OCI-LY7 (cell line): Measurements from ENCODE around the gene PPP1CA. TPM values are rescaled to one million over a fixed set of nuclear protein-coding genes. Genes with fewer than 3 reads are reported as not detected.
A peak's percentile ranks its signal among the peaks of the same experiment; 100 is the strongest.

Experiments used
- BruUV-seq: library from RNA; stranded (reverse); fragments of 400-500 nt; replicated peaks from 2 replicates; lab custom pipeline; 2021; lab: Mats Ljungman, UMichigan
- CTCF ChIA-PET: fragments of 300-600 bp; sonication (Branson Sonifier 250); formaldehyde crosslinking; loops from one replicate; lab custom pipeline; 2022; ENCODE audit warnings: antibody characterized with exemption; ENCODE audit not compliant: unreplicated experiment; lab: Charles Lee
- POLR2A ChIA-PET: fragments of 300-600 bp; sonication (Branson Sonifier 250); formaldehyde crosslinking; loops from one replicate; lab custom pipeline; 2022; ENCODE audit warnings: antibody characterized with exemption; lab: Charles Lee
- DNase-seq: peaks from one replicate; pipeline ENCODE4 v3.0.0-alpha.2; 2015; ENCODE audit warnings: low spot score
- H2AFZ ChIP-seq: fragments of 200-600 bp; sonication (generic), shearing (Covaris generic); 2 replicates; pipeline ENCODE4 v1.6.1; 2014; ENCODE audit warnings: mild to moderate bottlenecking, antibody characterized with exemption, low read length, moderate library complexity
- H3K27ac ChIP-seq: fragments of 200-600 bp; sonication (generic); 2 replicates; pipeline ENCODE4 v1.5.1; 2014; ENCODE audit warnings: mixed run types, low read depth, mild to moderate bottlenecking, moderate library complexity, low read length, inconsistent platforms; ENCODE audit not compliant: poor library complexity, severe bottlenecking
- H3K36me3 ChIP-seq: fragments of 200-600 bp; sonication (generic); 2 replicates; pipeline ENCODE4 v1.6.1; 2014; ENCODE audit warnings: mild to moderate bottlenecking, antibody characterized with exemption, low read length, moderate library complexity, mixed read lengths; ENCODE audit not compliant: insufficient read depth
- H3K4me1 ChIP-seq: fragments of 200-600 bp; sonication (generic); 2 replicates; pipeline ENCODE4 v1.5.1; 2014; ENCODE audit warnings: mild to moderate bottlenecking, low read length; ENCODE audit not compliant: insufficient read depth, poor library complexity, severe bottlenecking
- H3K4me2 ChIP-seq: fragments of 200-600 bp; sonication (generic); 2 replicates; pipeline ENCODE4 v1.6.1; 2014; ENCODE audit warnings: mild to moderate bottlenecking, low read length
- H3K4me3 ChIP-seq: fragments of 200-600 bp; sonication (generic); 2 replicates; pipeline ENCODE4 v1.5.1; 2014; ENCODE audit warnings: mild to moderate bottlenecking, low read depth, low read length; ENCODE audit not compliant: poor library complexity, severe bottlenecking
- H3K79me2 ChIP-seq: fragments of 200-600 bp; sonication (generic); 2 replicates; pipeline ENCODE4 v1.6.1; 2016; ENCODE audit warnings: low read depth, mild to moderate bottlenecking, low read length, moderate library complexity, mixed read lengths; ENCODE audit not compliant: insufficient read depth
- H3K9me2 ChIP-seq: fragments of 200-600 bp; sonication (generic); 2 replicates; pipeline ENCODE4 v1.6.1; 2016; ENCODE audit warnings: mild to moderate bottlenecking, low read length, mixed read lengths; ENCODE audit not compliant: insufficient read depth
- H3K9me3 ChIP-seq: fragments of 200-600 bp; sonication (generic); 2 replicates; pipeline ENCODE4 v1.6.1; 2014; ENCODE audit warnings: mild to moderate bottlenecking, mixed run types, low read length, mixed read lengths
- H4K20me1 ChIP-seq: fragments of 200-600 bp; sonication (generic); 2 replicates; pipeline ENCODE4 v1.6.1; 2014; ENCODE audit warnings: mild to moderate bottlenecking, antibody characterized with exemption, low read length, moderate library complexity, mixed read lengths; ENCODE audit not compliant: insufficient read depth
- EZH2phosphoT487 ChIP-seq: fragments of 200-600 bp; sonication (generic); IDR thresholded peaks from 2 replicates; pipeline ENCODE4 v1.6.1; 2018; ENCODE audit warnings: low read depth, borderline replicate concordance, mild to moderate bottlenecking, mixed run types, antibody characterized with exemption, low read length, moderate library complexity, mixed read lengths
- intact Hi-C: fragments of 100-400 bp; cut with micrococcal nuclease; formaldehyde crosslinking; loops from one replicate; pipeline ENCODE4 v1.10.0; 2022; ENCODE audit not compliant: unreplicated experiment
- total RNA-seq, 2 experiments: library from RNA; depleted of rRNA in 1 of 2; stranded (reverse); fragments of >200 nt in 1 of 2; shearing (Covaris generic) in 1 of 2; gene quantifications; 2 replicates each; pipeline ENCODE4 v1.2.3, GENCODE V29; 2014 to 2022
- TF ChIP-seq, protein P1 (sequence below): fragments of 200-600 bp; sonication (generic); conservative IDR thresholded peaks from 2 replicates; pipeline ENCODE4 v1.5.1; 2014; ENCODE audit warnings: mild to moderate bottlenecking, antibody characterized with exemption, low read length, moderate library complexity, mixed read lengths

The PPP1CA gene
- total RNA-seq, 2 experiments from 2014 or later = 210 to 311 TPM

DNA sequence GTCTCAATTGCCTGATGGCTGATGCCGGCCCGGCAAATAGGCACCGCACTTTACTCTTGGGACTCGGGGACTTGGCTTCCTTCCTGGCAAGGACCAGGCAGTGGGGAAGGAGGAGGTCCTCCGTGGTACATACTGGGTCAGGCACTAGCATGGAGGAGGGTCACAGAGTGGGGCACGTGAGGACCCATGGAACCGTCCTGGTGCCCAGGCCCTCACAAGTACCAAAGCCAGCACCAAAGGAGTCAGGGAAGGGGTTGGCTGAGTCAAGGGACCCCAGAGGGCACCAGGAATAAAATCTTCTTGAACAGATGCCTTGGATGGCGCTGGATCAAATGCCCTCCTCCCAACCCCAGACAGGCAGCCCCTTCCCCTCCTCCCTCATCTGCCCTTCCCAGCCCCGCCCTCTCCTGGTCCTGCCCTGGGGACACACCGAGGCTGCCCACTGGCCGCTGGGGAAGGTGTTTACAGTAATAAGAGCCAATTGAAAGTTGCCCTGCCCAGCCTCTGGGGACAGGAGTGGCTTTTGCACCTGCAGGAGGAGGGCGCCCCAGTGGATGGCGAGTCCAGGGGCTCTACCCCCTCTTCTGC lies 8.2 kb upstream of the PPP1CA start:
- no peak for TF ChIP-seq EZH2phosphoT487
- TF ChIP-seq, protein P1, sequence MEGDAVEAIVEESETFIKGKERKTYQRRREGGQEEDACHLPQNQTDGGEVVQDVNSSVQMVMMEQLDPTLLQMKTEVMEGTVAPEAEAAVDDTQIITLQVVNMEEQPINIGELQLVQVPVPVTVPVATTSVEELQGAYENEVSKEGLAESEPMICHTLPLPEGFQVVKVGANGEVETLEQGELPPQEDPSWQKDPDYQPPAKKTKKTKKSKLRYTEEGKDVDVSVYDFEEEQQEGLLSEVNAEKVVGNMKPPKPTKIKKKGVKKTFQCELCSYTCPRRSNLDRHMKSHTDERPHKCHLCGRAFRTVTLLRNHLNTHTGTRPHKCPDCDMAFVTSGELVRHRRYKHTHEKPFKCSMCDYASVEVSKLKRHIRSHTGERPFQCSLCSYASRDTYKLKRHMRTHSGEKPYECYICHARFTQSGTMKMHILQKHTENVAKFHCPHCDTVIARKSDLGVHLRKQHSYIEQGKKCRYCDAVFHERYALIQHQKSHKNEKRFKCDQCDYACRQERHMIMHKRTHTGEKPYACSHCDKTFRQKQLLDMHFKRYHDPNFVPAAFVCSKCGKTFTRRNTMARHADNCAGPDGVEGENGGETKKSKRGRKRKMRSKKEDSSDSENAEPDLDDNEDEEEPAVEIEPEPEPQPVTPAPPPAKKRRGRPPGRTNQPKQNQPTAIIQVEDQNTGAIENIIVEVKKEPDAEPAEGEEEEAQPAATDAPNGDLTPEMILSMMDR = no peak
- H4K20me1 ChIP-seq = no peaks in the 10 kb centered on the region
- H2AFZ ChIP-seq = no peak overlapping the region
- H3K4me2 ChIP-seq = peak overlapping the region; percentile 73
- no TSS peak for BruUV-seq
- H3K4me1 ChIP-seq = peaks cover 86% of the 10 kb centered on the region
- H3K9me3 ChIP-seq = no peaks in the 10 kb centered on the region
- H3K36me3 ChIP-seq = peaks cover 47% of the 10 kb centered on the region
- CTCF ChIA-PET = no interaction called here
- DNase-seq = peak; percentile 82
- intact Hi-C loops = loop anchor here (2.0 to 10.0 kb wide), 4 partner anchors 27 to 235 kb away; partner anchors contain the start of genes PTPRCAP and TMEM134
- H3K27ac ChIP-seq = peak overlapping the region; percentile 97
- peaks cover 24% of the 10 kb centered on the region; the same call in 1 of the 2 replicates for H3K79me2 ChIP-seq
- H3K4me3 ChIP-seq = peak overlapping the region; percentile 79
- POLR2A ChIA-PET = interaction anchor here (0.9 kb wide), 1 partner anchor 18 kb away, joined by 3 read pairs; the partner anchor contains the start of gene RAD9A
- no peaks in the 10 kb centered on the region for H3K9me2 ChIP-seq

DNA sequence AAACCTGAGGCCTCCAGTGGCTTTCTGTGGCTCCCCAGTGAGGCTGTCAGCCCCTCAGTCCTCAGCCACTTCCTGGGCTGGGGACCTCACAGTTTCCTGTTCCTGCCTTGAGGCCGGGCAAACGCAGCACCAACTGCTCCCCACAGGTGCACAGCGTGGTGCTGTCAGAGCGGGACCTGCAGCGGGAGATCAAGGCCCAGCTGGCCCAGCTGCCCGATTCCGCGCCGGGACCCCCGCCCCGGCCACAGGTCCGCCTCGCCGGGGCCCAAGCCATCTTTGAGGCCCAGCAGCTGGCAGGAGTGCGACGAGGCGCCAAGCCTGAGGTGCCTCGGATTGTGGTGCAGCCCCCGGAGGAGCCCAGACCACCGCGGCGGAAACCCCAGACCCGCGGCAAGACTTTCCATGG lies 7.6 kb upstream of the PPP1CA start:
- H3K27ac ChIP-seq = peak overlapping the region; percentile 97
- CTCF ChIA-PET = interaction anchor here (0.6 kb wide), 1 partner anchor 141 kb away, joined by 3 read pairs; no protein-coding TSS in a partner anchor
- intact Hi-C loops = loop anchor here (2.0 to 10.0 kb wide), 4 partner anchors 28 to 236 kb away; partner anchors contain the start of genes PTPRCAP and TMEM134
- peak overlapping the region; percentile 73 for H3K4me2 ChIP-seq
- POLR2A ChIA-PET = interaction anchor here (0.6 to 1.4 kb wide), 5 partner anchors 9 to 77 kb away, joined by 3 to 7 read pairs (median 3); partner anchors contain the start of gene RAD9A
- no TSS peak for BruUV-seq
- H3K9me2 ChIP-seq = no peaks in the 10 kb centered on the region
- H3K9me3 ChIP-seq = no peaks in the 10 kb centered on the region
- H3K79me2 ChIP-seq = peaks cover 31% of the 10 kb centered on the region; the same call in 1 of the 2 replicates
- H3K36me3 ChIP-seq = peaks cover 47% of the 10 kb centered on the region
- H4K20me1 ChIP-seq = no peaks in the 10 kb centered on the region
- DNase-seq = peak; percentile 95
- H2AFZ ChIP-seq = no peak overlapping the region
- H3K4me3 ChIP-seq = peak overlapping the region; percentile 79
- TF ChIP-seq, protein P1 = no peak
- no peak for TF ChIP-seq EZH2phosphoT487
- H3K4me1 ChIP-seq = peaks cover 88% of the 10 kb centered on the region
